GM21390 (cell line): ENCODE data around the gene CBFA2T3.

Source experiments
- ATAC-seq: cut with Tn5 transposase; IDR thresholded peaks from one replicate; pipeline ENCODE4 v1.9.1; 2021; ENCODE audit not compliant: unreplicated experiment

CBFA2T3 gene

GRCh38 chr16:88977812-88978607, 1.0 kb upstream of the CBFA2T3 start:
- ATAC-seq: no peak

- no peak for ATAC-seq
Measured at GRCh38 chr16:88976366-88977017, 515 bp downstream of the CBFA2T3 start.

- no peak for ATAC-seq
Measured at GRCh38 chr16:88975511-88976061, 1.4 kb downstream of the CBFA2T3 start.

- ATAC-seq: no peak
Measured at GRCh38 chr16:88974916-88975215, 2.1 kb downstream of the CBFA2T3 start.

GRCh38 chr16:88974080-88974915, 2.7 kb downstream of the CBFA2T3 start:
- no peak for ATAC-seq

- no peak for ATAC-seq
Measured at GRCh38 chr16:88973415-88974050, 3.5 kb downstream of the CBFA2T3 start.

GRCh38 chr16:88973007-88973410, 4.0 kb downstream of the CBFA2T3 start:
- no peak for ATAC-seq

- no peak for ATAC-seq
Measured at GRCh38 chr16:88972349-88972748, 4.7 kb downstream of the CBFA2T3 start.

- ATAC-seq: no peak
Measured at GRCh38 chr16:88971371-88972097, 5.5 kb downstream of the CBFA2T3 start.

GRCh38 chr16:88970539-88971065, 6.4 kb downstream of the CBFA2T3 start:
- ATAC-seq: no peak

- ATAC-seq: no peak
Measured at GRCh38 chr16:88970050-88970449, 7.0 kb downstream of the CBFA2T3 start.

GRCh38 chr16:88969361-88969831, 7.6 kb downstream of the CBFA2T3 start:
- no peak for ATAC-seq

- no peak for ATAC-seq
Measured at GRCh38 chr16:88968589-88969280, 8.3 kb downstream of the CBFA2T3 start.

- ATAC-seq: peak; percentile 50
Measured at GRCh38 chr16:88967830-88968588, 9.0 kb downstream of the CBFA2T3 start.

GRCh38 chr16:88966986-88967829, 9.8 kb downstream of the CBFA2T3 start:
- no peak for ATAC-seq

- no peak for ATAC-seq
Measured at GRCh38 chr16:88965826-88966480, 11.1 kb downstream of the CBFA2T3 start.

GRCh38 chr16:88965411-88965810, 11.6 kb downstream of the CBFA2T3 start:
- ATAC-seq: no peak
